Liver (tissue), 9 donors: ENCODE results near the gene HOPX. TPM values are rescaled to one million over a fixed set of nuclear protein-coding genes. Genes with fewer than 3 reads are reported as not detected.

ENCODE experiments used
- DNase-seq: peaks from one replicate; pipeline ENCODE4 v3.0.0-alpha.2; 2017; ENCODE audit warnings: low spot score
- H3K27ac ChIP-seq, 2 donors: one replicate each; pipeline ENCODE4 v1.7.0; 2013; ENCODE audit warnings: inconsistent platforms in 2 of 2, low read length in 2 of 2, control low read depth in 1 of 2, low read depth in 1 of 2, mild to moderate bottlenecking in 1 of 2
- H3K27me3 ChIP-seq, 4 donors: one replicate each; pipeline versions ENCODE4 v1.6.1 to v1.7.0; 2013; ENCODE audit warnings: low read length in 3 of 4, inconsistent platforms in 1 of 4, mild to moderate bottlenecking in 1 of 4, moderate library complexity in 1 of 4; ENCODE audit not compliant: control insufficient read depth in 4 of 4, insufficient read depth in 4 of 4
- H3K36me3 ChIP-seq, 4 donors: one replicate each; pipeline versions ENCODE4 v1.6.1 to v1.7.0; 2013; ENCODE audit warnings: low read length in 3 of 4, mild to moderate bottlenecking in 3 of 4, low read depth in 1 of 4, moderate library complexity in 1 of 4; ENCODE audit not compliant: control insufficient read depth in 4 of 4, insufficient read depth in 3 of 4
- H3K4me1 ChIP-seq, 4 donors: one replicate each; pipeline versions ENCODE4 v1.6.1 to v1.7.0; 2013; ENCODE audit warnings: low read length in 3 of 4, mild to moderate bottlenecking in 3 of 4, moderate library complexity in 1 of 4; ENCODE audit not compliant: control insufficient read depth in 4 of 4, insufficient read depth in 4 of 4
- H3K4me3 ChIP-seq, 3 donors: one replicate each; pipeline versions ENCODE4 v1.6.1 to v1.7.0; 2013; ENCODE audit warnings: low read length in 3 of 3, control low read depth in 1 of 3, low read depth in 1 of 3, mild to moderate bottlenecking in 1 of 3
- H3K9ac ChIP-seq, 2 donors: one replicate each; pipeline ENCODE4 v1.7.0; 2013; ENCODE audit warnings: low read length in 2 of 2, mild to moderate bottlenecking in 2 of 2, moderate library complexity in 2 of 2, control low read depth in 1 of 2, low read depth in 1 of 2
- H3K9me3 ChIP-seq, 4 donors: one replicate each; pipeline versions ENCODE4 v1.6.1 to v1.7.0; 2013; ENCODE audit warnings: low read length in 3 of 4; ENCODE audit not compliant: control insufficient read depth in 4 of 4
- EGR1 ChIP-seq, 2 donors: IDR thresholded peaks; 2 replicates each; pipeline ENCODE4 v1.6.1; 2016 to 2018; ENCODE audit warnings: antibody characterized with exemption in 2 of 2, low read depth in 2 of 2
- FOXA1 ChIP-seq: IDR thresholded peaks from 2 replicates; pipeline ENCODE4 v1.6.1; 2016; ENCODE audit warnings: antibody characterized with exemption
- FOXA2 ChIP-seq: IDR thresholded peaks from 2 replicates; pipeline ENCODE4 v1.6.1; 2016; ENCODE audit warnings: antibody characterized with exemption
- GABPA ChIP-seq, 2 donors: IDR thresholded peaks in 1 of 2; conservative IDR thresholded peaks in 1 of 2; 2 replicates each; pipeline ENCODE4 v1.6.1; 2016; ENCODE audit warnings: antibody characterized with exemption in 2 of 2, mild to moderate bottlenecking in 1 of 2, moderate library complexity in 1 of 2
- HNF4A ChIP-seq, 2 donors: conservative IDR thresholded peaks; 2 replicates each; pipeline ENCODE4 v1.6.1; 2016; ENCODE audit warnings: antibody characterized with exemption in 2 of 2, mild to moderate bottlenecking in 2 of 2
- HNF4G ChIP-seq: IDR thresholded peaks from 2 replicates; pipeline ENCODE4 v1.6.1; 2016; ENCODE audit warnings: antibody characterized with exemption
- JUND ChIP-seq, 2 donors: IDR thresholded peaks; 2 replicates each; pipeline ENCODE4 v1.6.1; 2016; ENCODE audit warnings: antibody characterized with exemption in 2 of 2
- NR2F2 ChIP-seq: IDR thresholded peaks from 2 replicates; pipeline ENCODE4 v1.6.1; 2016; ENCODE audit warnings: antibody characterized with exemption
- RAD21 ChIP-seq, 2 donors: IDR thresholded peaks; 2 replicates each; pipeline ENCODE4 v1.6.1; 2016; ENCODE audit warnings: antibody characterized with exemption in 2 of 2, mild to moderate bottlenecking in 2 of 2
- RXRA ChIP-seq, 2 donors: IDR thresholded peaks; 2 replicates each; pipeline ENCODE4 v1.6.1; 2017 to 2018; ENCODE audit warnings: antibody characterized with exemption in 2 of 2, mild to moderate bottlenecking in 1 of 2
- SP1 ChIP-seq: IDR thresholded peaks from 2 replicates; pipeline ENCODE4 v1.6.1; 2018; ENCODE audit warnings: antibody characterized with exemption, mild to moderate bottlenecking
- TAF1 ChIP-seq: conservative IDR thresholded peaks from 2 replicates; pipeline ENCODE4 v1.6.1; 2016; ENCODE audit warnings: antibody characterized with exemption, mild to moderate bottlenecking
- YY1 ChIP-seq: IDR thresholded peaks from 2 replicates; pipeline ENCODE4 v1.6.1; 2016; ENCODE audit warnings: antibody characterized with exemption, mild to moderate bottlenecking
- WGBS: extraction: QIAGEN DNeasy Blood & Tissue Kit; methylation state at CpG from one replicate; pipeline ENCODE4 v1.1.7; 2013; 5-methylcytosine and 5-hydroxymethylcytosine counted together
- polyA plus RNA-seq, 2 donors: library from polyadenylated mRNA; stranded (reverse) in 1 of 2; unstranded in 1 of 2; fragments of 200-250 nt in 1 of 2; fragments of >200 nt in 1 of 2; fragmentation: Nextera tagmentation in 1 of 2; extraction: Ambion mirVana in 1 of 2; gene quantifications; one replicate each; pipeline versions ENCODE4 v1.2.1 to v1.2.3, GENCODE V29; 2013 to 2015
- total RNA-seq, 2 donors: library from RNA; depleted of rRNA; stranded (reverse); fragments of >200 nt; gene quantifications; one replicate each; pipeline ENCODE4 v1.2.3, GENCODE V29; 2014
- TF ChIP-seq, protein P1 (sequence below): IDR thresholded peaks from 2 replicates; pipeline ENCODE4 v1.6.1; 2016; ENCODE audit warnings: antibody characterized with exemption
- TF ChIP-seq, protein P2 (sequence below): IDR thresholded peaks from 2 replicates; pipeline ENCODE4 v1.6.1; 2016; ENCODE audit warnings: antibody characterized with exemption, mild to moderate bottlenecking
- TF ChIP-seq, protein P3 (sequence below): fragments of 150-350 bp; IDR thresholded peaks from 2 replicates; pipeline ENCODE4 v1.5.1; 2017; ENCODE audit warnings: improper control_type of control experiment, low read depth, low read length; ENCODE audit not compliant: missing input control
- TF ChIP-seq, protein P4 (sequence below): IDR thresholded peaks from 2 replicates; pipeline ENCODE4 v1.6.1; 2016; ENCODE audit warnings: antibody characterized with exemption
- TF ChIP-seq, protein P5 (sequence below): IDR thresholded peaks from 2 replicates; pipeline ENCODE4 v1.6.1; 2016; ENCODE audit warnings: antibody characterized with exemption
- donor health status: healthy.
- donor health status: healthy.
- donor health status: healthy.
- donor health status: healthy.
- donor health status: healthy.

The HOPX gene
- total and polyA plus RNA-seq, 4 donors, result 0.40 to 2.4 (median 0.63) TPM

DNA sequence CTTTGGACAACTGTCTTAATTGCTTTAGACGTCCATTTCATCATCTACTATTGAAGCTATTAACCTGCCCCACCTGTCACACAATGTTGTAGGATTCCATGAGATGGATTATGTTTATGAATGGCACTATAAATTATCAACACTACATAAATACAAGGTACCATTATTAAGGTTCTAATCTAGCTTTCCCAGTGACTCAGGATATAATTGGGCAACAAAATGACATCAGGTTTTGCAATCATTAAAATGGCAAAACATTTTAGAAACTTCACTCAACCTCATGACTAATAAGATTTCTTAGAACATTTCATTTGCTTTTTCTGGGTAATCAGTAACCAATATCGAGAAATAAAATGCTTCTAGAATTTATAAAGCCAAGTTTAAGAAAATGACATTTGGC, 9.2 kb downstream of the HOPX start:
- Histone ChIP-seq H3K4me3 (no peak overlapping the region), H3K4me1 (no peaks in the 10 kb centered on the region), H3K27ac (no peak overlapping the region), H3K9me3 (peaks cover 0 to 3% (median 1%) of the 10 kb centered on the region in 4 donors), H3K27me3 (no peaks in the 10 kb centered on the region), H3K9ac (no peak overlapping the region), H3K36me3 (no peaks in the 10 kb centered on the region)
- DNase-seq, result no peak
- WGBS, result 55% methylated on average over 2 of the region's 2 CpGs
- TF ChIP-seq FOXA2 (no peak), JUND (IDR thresholded peaks at IDR 0.05) (no peak), EGR1 (IDR thresholded peaks at IDR 0.05; ENCODE audit: low read depth in 2 of 2) (no peak), SP1 (no peak), HNF4G (no peak), TAF1 (no peak), RXRA (IDR thresholded peaks at IDR 0.05) (no peak), YY1 (no peak), HNF4A (conservative IDR thresholded peaks at IDR 0.05) (no peak), NR2F2 (no peak), FOXA1 (no peak), GABPA (IDR thresholded peaks at IDR 0.05 in 1 of 2, conservative IDR thresholded peaks at IDR 0.05 in 1 of 2) (no peak), RAD21 (IDR thresholded peaks at IDR 0.05) (no peak)
- TF ChIP-seq, protein P1, sequence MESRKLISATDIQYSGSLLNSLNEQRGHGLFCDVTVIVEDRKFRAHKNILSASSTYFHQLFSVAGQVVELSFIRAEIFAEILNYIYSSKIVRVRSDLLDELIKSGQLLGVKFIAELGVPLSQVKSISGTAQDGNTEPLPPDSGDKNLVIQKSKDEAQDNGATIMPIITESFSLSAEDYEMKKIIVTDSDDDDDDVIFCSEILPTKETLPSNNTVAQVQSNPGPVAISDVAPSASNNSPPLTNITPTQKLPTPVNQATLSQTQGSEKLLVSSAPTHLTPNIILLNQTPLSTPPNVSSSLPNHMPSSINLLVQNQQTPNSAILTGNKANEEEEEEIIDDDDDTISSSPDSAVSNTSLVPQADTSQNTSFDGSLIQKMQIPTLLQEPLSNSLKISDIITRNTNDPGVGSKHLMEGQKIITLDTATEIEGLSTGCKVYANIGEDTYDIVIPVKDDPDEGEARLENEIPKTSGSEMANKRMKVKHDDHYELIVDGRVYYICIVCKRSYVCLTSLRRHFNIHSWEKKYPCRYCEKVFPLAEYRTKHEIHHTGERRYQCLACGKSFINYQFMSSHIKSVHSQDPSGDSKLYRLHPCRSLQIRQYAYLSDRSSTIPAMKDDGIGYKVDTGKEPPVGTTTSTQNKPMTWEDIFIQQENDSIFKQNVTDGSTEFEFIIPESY, result no peak
- TF ChIP-seq, protein P2, sequence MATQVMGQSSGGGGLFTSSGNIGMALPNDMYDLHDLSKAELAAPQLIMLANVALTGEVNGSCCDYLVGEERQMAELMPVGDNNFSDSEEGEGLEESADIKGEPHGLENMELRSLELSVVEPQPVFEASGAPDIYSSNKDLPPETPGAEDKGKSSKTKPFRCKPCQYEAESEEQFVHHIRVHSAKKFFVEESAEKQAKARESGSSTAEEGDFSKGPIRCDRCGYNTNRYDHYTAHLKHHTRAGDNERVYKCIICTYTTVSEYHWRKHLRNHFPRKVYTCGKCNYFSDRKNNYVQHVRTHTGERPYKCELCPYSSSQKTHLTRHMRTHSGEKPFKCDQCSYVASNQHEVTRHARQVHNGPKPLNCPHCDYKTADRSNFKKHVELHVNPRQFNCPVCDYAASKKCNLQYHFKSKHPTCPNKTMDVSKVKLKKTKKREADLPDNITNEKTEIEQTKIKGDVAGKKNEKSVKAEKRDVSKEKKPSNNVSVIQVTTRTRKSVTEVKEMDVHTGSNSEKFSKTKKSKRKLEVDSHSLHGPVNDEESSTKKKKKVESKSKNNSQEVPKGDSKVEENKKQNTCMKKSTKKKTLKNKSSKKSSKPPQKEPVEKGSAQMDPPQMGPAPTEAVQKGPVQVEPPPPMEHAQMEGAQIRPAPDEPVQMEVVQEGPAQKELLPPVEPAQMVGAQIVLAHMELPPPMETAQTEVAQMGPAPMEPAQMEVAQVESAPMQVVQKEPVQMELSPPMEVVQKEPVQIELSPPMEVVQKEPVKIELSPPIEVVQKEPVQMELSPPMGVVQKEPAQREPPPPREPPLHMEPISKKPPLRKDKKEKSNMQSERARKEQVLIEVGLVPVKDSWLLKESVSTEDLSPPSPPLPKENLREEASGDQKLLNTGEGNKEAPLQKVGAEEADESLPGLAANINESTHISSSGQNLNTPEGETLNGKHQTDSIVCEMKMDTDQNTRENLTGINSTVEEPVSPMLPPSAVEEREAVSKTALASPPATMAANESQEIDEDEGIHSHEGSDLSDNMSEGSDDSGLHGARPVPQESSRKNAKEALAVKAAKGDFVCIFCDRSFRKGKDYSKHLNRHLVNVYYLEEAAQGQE, result no peak
- TF ChIP-seq, protein P3, sequence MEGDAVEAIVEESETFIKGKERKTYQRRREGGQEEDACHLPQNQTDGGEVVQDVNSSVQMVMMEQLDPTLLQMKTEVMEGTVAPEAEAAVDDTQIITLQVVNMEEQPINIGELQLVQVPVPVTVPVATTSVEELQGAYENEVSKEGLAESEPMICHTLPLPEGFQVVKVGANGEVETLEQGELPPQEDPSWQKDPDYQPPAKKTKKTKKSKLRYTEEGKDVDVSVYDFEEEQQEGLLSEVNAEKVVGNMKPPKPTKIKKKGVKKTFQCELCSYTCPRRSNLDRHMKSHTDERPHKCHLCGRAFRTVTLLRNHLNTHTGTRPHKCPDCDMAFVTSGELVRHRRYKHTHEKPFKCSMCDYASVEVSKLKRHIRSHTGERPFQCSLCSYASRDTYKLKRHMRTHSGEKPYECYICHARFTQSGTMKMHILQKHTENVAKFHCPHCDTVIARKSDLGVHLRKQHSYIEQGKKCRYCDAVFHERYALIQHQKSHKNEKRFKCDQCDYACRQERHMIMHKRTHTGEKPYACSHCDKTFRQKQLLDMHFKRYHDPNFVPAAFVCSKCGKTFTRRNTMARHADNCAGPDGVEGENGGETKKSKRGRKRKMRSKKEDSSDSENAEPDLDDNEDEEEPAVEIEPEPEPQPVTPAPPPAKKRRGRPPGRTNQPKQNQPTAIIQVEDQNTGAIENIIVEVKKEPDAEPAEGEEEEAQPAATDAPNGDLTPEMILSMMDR, result no peak
- TF ChIP-seq, protein P4, sequence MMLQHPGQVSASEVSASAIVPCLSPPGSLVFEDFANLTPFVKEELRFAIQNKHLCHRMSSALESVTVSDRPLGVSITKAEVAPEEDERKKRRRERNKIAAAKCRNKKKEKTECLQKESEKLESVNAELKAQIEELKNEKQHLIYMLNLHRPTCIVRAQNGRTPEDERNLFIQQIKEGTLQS, result no peak
- TF ChIP-seq, protein P5, sequence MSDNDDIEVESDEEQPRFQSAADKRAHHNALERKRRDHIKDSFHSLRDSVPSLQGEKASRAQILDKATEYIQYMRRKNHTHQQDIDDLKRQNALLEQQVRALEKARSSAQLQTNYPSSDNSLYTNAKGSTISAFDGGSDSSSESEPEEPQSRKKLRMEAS, result no peak
